GM23338 (cell line): ENCODE data around the gene RAP1GAP2. TPM values are rescaled to one million over a fixed set of nuclear protein-coding genes. Genes with fewer than 3 reads are reported as not detected.

Source experiments
- ATAC-seq: fragments of 200-7000 bp; cut with Tn5 transposase; 3 replicates; pipeline ENCODE4 v1.9.1; 2020
- DNase-seq: peaks from one replicate; pipeline ENCODE4 v3.0.0-alpha.2; 2015; ENCODE audit warnings: low spot score
- H2AFZ ChIP-seq: fragments of 200-600 bp; sonication (generic); 2 replicates; pipeline ENCODE4 v1.8.0; 2016; ENCODE audit warnings: antibody characterized with exemption, mild to moderate bottlenecking, moderate library complexity
- H3F3A ChIP-seq: fragments of 200-600 bp; sonication (generic); replicated peaks from 2 replicates; pipeline ENCODE4 v1.8.0; 2017; ENCODE audit warnings: antibody characterized with exemption, mixed run types, low read depth
- H3K27ac ChIP-seq: fragments of 200-600 bp; sonication (generic); 2 replicates; pipeline ENCODE4 v1.6.1; 2016; ENCODE audit warnings: low read depth
- H3K27me3 ChIP-seq: fragments of 200-600 bp; sonication (generic); 2 replicates; pipeline ENCODE4 v1.8.0; 2016; ENCODE audit warnings: mild to moderate bottlenecking, mixed run types, moderate library complexity; ENCODE audit not compliant: insufficient read depth
- H3K36me3 ChIP-seq: fragments of 200-600 bp; sonication (generic); 2 replicates; pipeline ENCODE4 v1.8.0; 2016; ENCODE audit warnings: mild to moderate bottlenecking; ENCODE audit not compliant: insufficient read depth
- H3K4me1 ChIP-seq: fragments of 200-600 bp; sonication (generic); 2 replicates; pipeline ENCODE4 v1.8.0; 2016; ENCODE audit warnings: mild to moderate bottlenecking, moderate library complexity; ENCODE audit not compliant: insufficient read depth
- H3K4me2 ChIP-seq: fragments of 200-600 bp; sonication (generic); 2 replicates; pipeline ENCODE4 v1.7.1; 2017; ENCODE audit warnings: mixed run types
- H3K4me3 ChIP-seq: fragments of 200-600 bp; sonication (generic); 2 replicates; pipeline ENCODE4 v1.6.1; 2016; ENCODE audit warnings: mixed run types
- H3K79me2 ChIP-seq: fragments of 200-600 bp; sonication (generic); replicated peaks from 2 replicates; pipeline ENCODE4 v1.8.0; 2017; ENCODE audit warnings: mild to moderate bottlenecking; ENCODE audit not compliant: insufficient read depth
- H3K9me2 ChIP-seq: fragments of 200-600 bp; sonication (generic); 2 replicates; pipeline ENCODE4 v1.8.0; 2017; ENCODE audit not compliant: insufficient read depth
- H4K20me1 ChIP-seq: fragments of 200-600 bp; sonication (generic); replicated peaks from 2 replicates; pipeline ENCODE4 v1.8.0; 2017; ENCODE audit warnings: mild to moderate bottlenecking; ENCODE audit not compliant: insufficient read depth
- H3K27ac Mint-ChIP-seq: 2 replicates; pipeline ENCODE4 v1.8.0; 2020; ENCODE audit warnings: inconsistent platforms, mild to moderate bottlenecking, moderate library complexity, mixed read lengths
- H3K27me3 Mint-ChIP-seq: 3 replicates; pipeline ENCODE4 v1.8.0; 2022; ENCODE audit warnings: low read depth, mild to moderate bottlenecking, moderate library complexity, mixed read lengths, inconsistent platforms; ENCODE audit not compliant: insufficient read depth, poor library complexity
- H3K36me3 Mint-ChIP-seq: 3 replicates; pipeline ENCODE4 v1.8.0; 2021; ENCODE audit warnings: low read depth, mild to moderate bottlenecking, inconsistent platforms, moderate library complexity, mixed read lengths
- H3K4me1 Mint-ChIP-seq: 3 replicates; pipeline ENCODE4 v1.8.0; 2020; ENCODE audit warnings: mild to moderate bottlenecking, inconsistent platforms, mixed read lengths
- H3K4me3 Mint-ChIP-seq: 3 replicates; pipeline ENCODE4 v1.8.0; 2021; ENCODE audit warnings: moderate library complexity, mild to moderate bottlenecking, inconsistent platforms, mixed read lengths
- H3K9me3 Mint-ChIP-seq: 3 replicates; pipeline ENCODE4 v1.8.0; 2020; ENCODE audit warnings: moderate library complexity, mild to moderate bottlenecking, inconsistent platforms, mixed read lengths
- CREB1 ChIP-seq: fragments of 250-450 bp; sonication (Bioruptor Pico); IDR thresholded peaks from 2 replicates; pipeline ENCODE4 v1.5.0; 2020; ENCODE audit warnings: low read depth, mild to moderate bottlenecking, moderate library complexity
- ETS1 ChIP-seq: IDR thresholded peaks from 2 replicates; pipeline ENCODE4 v1.6.1; 2016; ENCODE audit warnings: antibody characterized with exemption
- EZH2 ChIP-seq: fragments of 200-600 bp; sonication (generic); IDR thresholded peaks from one replicate; pipeline ENCODE4 v1.8.0; 2017; ENCODE audit warnings: antibody characterized with exemption, mild to moderate bottlenecking, low read depth; ENCODE audit not compliant: unreplicated experiment
- EZH2phosphoT487 ChIP-seq: fragments of 200-600 bp; sonication (generic); IDR thresholded peaks from one replicate; pipeline ENCODE4 v1.8.1; 2018; ENCODE audit warnings: antibody characterized with exemption; ENCODE audit not compliant: unreplicated experiment
- JUNB ChIP-seq: IDR thresholded peaks from one replicate; pipeline ENCODE4 v1.6.1; 2016; ENCODE audit warnings: antibody characterized with exemption; ENCODE audit not compliant: unreplicated experiment
- NANOG ChIP-seq: IDR thresholded peaks from 2 replicates; pipeline ENCODE4 v1.6.1; 2016; ENCODE audit warnings: antibody characterized with exemption, borderline replicate concordance
- POLR2AphosphoS5 ChIP-seq: IDR thresholded peaks from 2 replicates; pipeline ENCODE4 v1.6.1; 2016; ENCODE audit warnings: antibody characterized with exemption, low read depth
- STAT1 ChIP-seq: IDR thresholded peaks from one replicate; pipeline ENCODE4 v1.6.1; 2016; ENCODE audit warnings: antibody characterized with exemption; ENCODE audit not compliant: unreplicated experiment
- ZNF114 ChIP-seq: fragments of 250-450 bp; sonication (Bioruptor Pico); IDR thresholded peaks from 2 replicates; pipeline ENCODE4 v1.5.0; 2020; ENCODE audit warnings: mild to moderate bottlenecking, moderate library complexity
- ZNF331 ChIP-seq: fragments of 250-450 bp; sonication (Bioruptor Pico); IDR thresholded peaks from 2 replicates; pipeline ENCODE4 v1.5.0; 2020; ENCODE audit warnings: low read depth, mild to moderate bottlenecking, moderate library complexity
- ZNF462 ChIP-seq: fragments of 250-450 bp; sonication (Bioruptor Pico); IDR thresholded peaks from 2 replicates; pipeline ENCODE4 v1.5.0; 2020; ENCODE audit warnings: mild to moderate bottlenecking, moderate library complexity
- polyA plus RNA-seq: library from polyadenylated mRNA; unstranded; fragments of >200 nt; fragmentation: Nextera tagmentation; extraction: Ambion mirVana; gene quantifications from 2 replicates; pipeline ENCODE4 v1.2.1, GENCODE V29; 2016
- total RNA-seq: library from RNA; depleted of rRNA; stranded (reverse); fragments of >200 nt; shearing (Covaris generic); gene quantifications from 2 replicates; pipeline ENCODE4 v1.2.3, GENCODE V29; 2014
- TF ChIP-seq, protein P1 (sequence below), 2 experiments: fragments of 200-600 bp in 1 of 2; sonication (generic) in 1 of 2; conservative IDR thresholded peaks; 2 replicates each; pipeline versions ENCODE4 v1.5.1 to v1.6.1; 2016 to 2017; ENCODE audit warnings: antibody characterized with exemption in 2 of 2, low read depth in 2 of 2, mild to moderate bottlenecking in 2 of 2, moderate library complexity in 1 of 2
- TF ChIP-seq, protein P2 (sequence below): IDR thresholded peaks from one replicate; pipeline ENCODE4 v1.6.1; 2018; ENCODE audit warnings: antibody characterized with exemption; ENCODE audit not compliant: unreplicated experiment

Gene RAP1GAP2
- total and polyA plus RNA-seq, 2 experiments from 2014 or later: 17.8 to 46.1 TPM

DNA sequence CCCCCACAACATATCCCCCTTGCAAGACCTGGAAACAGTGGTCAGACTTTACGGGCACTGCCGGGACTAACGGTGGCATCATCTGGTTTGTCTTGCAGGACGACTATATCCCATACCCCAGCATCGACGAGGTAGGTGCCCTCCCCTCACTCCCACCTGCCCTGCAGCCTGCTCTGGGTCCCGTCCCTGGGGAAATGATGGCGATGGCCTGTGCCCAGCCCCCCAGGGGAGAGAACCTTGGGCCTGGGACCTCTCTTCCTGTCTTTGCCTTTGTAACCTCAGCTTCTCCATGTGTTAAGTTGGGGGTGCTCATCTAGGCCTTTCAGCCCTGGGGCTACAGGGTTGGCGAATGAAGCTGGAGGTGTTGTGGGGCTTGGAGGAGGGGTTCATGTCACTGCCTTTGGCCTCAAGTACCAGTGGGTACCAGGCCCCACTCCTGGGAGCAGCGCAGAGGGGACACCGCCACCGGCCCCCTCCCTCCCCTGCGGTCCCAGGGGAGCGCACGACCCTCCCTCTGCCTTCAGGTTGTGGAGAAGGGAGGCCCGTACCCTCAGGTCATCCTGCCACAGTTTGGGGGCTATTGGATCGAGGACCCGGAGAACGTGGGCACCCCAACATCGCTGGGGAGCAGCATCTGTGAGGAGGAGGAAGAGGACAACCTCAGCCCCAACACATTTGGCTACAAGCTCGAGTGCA, 167.2 kb downstream of the RAP1GAP2 start:
- no peaks in the 10 kb centered on the region for H3K27me3 ChIP-seq
- H2AFZ ChIP-seq: no peak overlapping the region
- H3K27ac Mint-ChIP-seq: no peak overlapping the region
- peaks cover 22% of the 10 kb centered on the region for H3K36me3 Mint-ChIP-seq
- H3K4me1 ChIP-seq: peaks cover 3% of the 10 kb centered on the region; the same call in 1 of the 2 replicates
- no peaks in the 10 kb centered on the region for H3K9me2 ChIP-seq
- H3K79me2 ChIP-seq: peaks cover 3% of the 10 kb centered on the region; the same call in 1 of the 2 replicates
- peak overlapping the region; percentile 45; the same call in 1 of the 2 replicates for H3K27ac ChIP-seq
- H3K4me3 ChIP-seq: no peak overlapping the region
- no peak overlapping the region for H3K4me2 ChIP-seq
- no peak for DNase-seq
- peaks cover 25% of the 10 kb centered on the region for H3K4me1 Mint-ChIP-seq
- H3K27me3 Mint-ChIP-seq: peaks cover 9% of the 10 kb centered on the region
- H3K4me3 Mint-ChIP-seq: no peak overlapping the region
- H3K36me3 ChIP-seq: peaks cover 8% of the 10 kb centered on the region; the same call in 1 of the 2 replicates
- TF ChIP-seq ZNF462 (no peak), POLR2AphosphoS5 (no peak), STAT1 (no peak), CREB1 (CRISPR knock-in tag) (no peak), ZNF114 (CRISPR knock-in tag) (no peak), NANOG (no peak), ZNF331 (CRISPR knock-in tag) (no peak), EZH2phosphoT487 (no peak), EZH2 (no peak), JUNB (no peak), ETS1 (no peak)
- TF ChIP-seq, protein P1, sequence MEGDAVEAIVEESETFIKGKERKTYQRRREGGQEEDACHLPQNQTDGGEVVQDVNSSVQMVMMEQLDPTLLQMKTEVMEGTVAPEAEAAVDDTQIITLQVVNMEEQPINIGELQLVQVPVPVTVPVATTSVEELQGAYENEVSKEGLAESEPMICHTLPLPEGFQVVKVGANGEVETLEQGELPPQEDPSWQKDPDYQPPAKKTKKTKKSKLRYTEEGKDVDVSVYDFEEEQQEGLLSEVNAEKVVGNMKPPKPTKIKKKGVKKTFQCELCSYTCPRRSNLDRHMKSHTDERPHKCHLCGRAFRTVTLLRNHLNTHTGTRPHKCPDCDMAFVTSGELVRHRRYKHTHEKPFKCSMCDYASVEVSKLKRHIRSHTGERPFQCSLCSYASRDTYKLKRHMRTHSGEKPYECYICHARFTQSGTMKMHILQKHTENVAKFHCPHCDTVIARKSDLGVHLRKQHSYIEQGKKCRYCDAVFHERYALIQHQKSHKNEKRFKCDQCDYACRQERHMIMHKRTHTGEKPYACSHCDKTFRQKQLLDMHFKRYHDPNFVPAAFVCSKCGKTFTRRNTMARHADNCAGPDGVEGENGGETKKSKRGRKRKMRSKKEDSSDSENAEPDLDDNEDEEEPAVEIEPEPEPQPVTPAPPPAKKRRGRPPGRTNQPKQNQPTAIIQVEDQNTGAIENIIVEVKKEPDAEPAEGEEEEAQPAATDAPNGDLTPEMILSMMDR (conservative IDR thresholded peaks at IDR 0.05; ENCODE audit: low read depth in 2 of 2): no peak
- TF ChIP-seq, protein P2, sequence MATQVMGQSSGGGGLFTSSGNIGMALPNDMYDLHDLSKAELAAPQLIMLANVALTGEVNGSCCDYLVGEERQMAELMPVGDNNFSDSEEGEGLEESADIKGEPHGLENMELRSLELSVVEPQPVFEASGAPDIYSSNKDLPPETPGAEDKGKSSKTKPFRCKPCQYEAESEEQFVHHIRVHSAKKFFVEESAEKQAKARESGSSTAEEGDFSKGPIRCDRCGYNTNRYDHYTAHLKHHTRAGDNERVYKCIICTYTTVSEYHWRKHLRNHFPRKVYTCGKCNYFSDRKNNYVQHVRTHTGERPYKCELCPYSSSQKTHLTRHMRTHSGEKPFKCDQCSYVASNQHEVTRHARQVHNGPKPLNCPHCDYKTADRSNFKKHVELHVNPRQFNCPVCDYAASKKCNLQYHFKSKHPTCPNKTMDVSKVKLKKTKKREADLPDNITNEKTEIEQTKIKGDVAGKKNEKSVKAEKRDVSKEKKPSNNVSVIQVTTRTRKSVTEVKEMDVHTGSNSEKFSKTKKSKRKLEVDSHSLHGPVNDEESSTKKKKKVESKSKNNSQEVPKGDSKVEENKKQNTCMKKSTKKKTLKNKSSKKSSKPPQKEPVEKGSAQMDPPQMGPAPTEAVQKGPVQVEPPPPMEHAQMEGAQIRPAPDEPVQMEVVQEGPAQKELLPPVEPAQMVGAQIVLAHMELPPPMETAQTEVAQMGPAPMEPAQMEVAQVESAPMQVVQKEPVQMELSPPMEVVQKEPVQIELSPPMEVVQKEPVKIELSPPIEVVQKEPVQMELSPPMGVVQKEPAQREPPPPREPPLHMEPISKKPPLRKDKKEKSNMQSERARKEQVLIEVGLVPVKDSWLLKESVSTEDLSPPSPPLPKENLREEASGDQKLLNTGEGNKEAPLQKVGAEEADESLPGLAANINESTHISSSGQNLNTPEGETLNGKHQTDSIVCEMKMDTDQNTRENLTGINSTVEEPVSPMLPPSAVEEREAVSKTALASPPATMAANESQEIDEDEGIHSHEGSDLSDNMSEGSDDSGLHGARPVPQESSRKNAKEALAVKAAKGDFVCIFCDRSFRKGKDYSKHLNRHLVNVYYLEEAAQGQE: no peak
- no peak for ATAC-seq
- H4K20me1 ChIP-seq: peaks cover 4% of the 10 kb centered on the region
- no peaks in the 10 kb centered on the region for H3K9me3 Mint-ChIP-seq
- no peaks in the 10 kb centered on the region for H3F3A ChIP-seq
